ENCODE data around the gene ADAMTS3.

GRCh38 chr4:72522440-72522839 lies 46.6 kb downstream of the ADAMTS3 start:
- TF ChIP-seq CTCF (IDR thresholded peaks at IDR 0.05; ENCODE audit: extremely low read depth in 1 of 2, insufficient read depth in 1 of 2, low read depth in 1 of 2, low read length in 2 of 2) (no peak), FOS (IDR thresholded peaks at IDR 0.05; ENCODE audit: borderline replicate concordance, insufficient read depth, low read length) (no peak), MYC (IDR thresholded peaks at IDR 0.05; ENCODE audit: low read depth, low read length) (no peak), JUN (IDR thresholded peaks at IDR 0.05; ENCODE audit: borderline replicate concordance, insufficient read depth, insufficient read length, low read depth) (no peak), MAX (IDR thresholded peaks at IDR 0.05; ENCODE audit: insufficient read depth, insufficient read length) (no peak), POLR2A (IDR thresholded peaks at IDR 0.05; ENCODE audit: low read depth, low read length) (no peak)
